Keratinocyte (primary cell): ENCODE results near the gene TMEM52B.

Experiments used
- EZH2 ChIP-seq: IDR thresholded peaks from one replicate; pipeline ENCODE4 v1.6.1; 2012; ENCODE audit warnings: inconsistent platforms, mild to moderate bottlenecking, low read length, moderate library complexity
- TF ChIP-seq, protein P1 (sequence below), 3 experiments: IDR thresholded peaks in 1 of 3; conservative IDR thresholded peaks in 1 of 3; optimal IDR thresholded peaks in 1 of 3; 2 replicates in 2 of 3; 3 replicates in 1 of 3; pipeline versions ENCODE3 to v1.5.1; 2011; ENCODE audit warnings: low read length in 3 of 3, mild to moderate bottlenecking in 3 of 3, moderate library complexity in 2 of 3, control low read depth in 1 of 3, inconsistent platforms in 1 of 3; ENCODE audit not compliant: insufficient read depth in 2 of 3; ENCODE audit errors: extremely low read depth in 1 of 3

DNA sequence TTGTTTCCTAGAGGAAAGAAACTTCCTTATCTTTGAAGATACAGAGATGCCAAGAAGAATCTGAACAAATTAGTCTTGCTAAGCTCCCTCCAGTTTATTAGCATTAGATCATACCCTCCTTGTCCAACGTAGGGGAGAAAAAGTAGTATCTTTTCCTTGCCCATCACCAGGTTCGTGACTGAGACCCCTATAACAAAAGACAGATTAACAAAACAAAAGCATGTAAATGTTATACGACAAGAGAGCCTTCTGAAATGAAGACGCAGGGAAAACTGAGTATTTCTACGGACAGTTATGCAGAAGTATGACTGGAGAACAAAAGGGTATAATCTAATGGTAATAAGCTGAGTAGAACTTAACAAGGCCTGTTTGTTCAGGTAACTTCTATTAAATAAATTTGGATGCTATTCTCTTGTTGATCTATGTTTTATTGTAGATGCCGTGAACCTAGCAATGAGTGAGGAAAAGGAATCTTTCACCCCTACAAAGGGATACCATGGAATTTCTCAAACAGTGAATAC, 45.9 kb upstream of the TMEM52B start:
- TF ChIP-seq, protein P1, sequence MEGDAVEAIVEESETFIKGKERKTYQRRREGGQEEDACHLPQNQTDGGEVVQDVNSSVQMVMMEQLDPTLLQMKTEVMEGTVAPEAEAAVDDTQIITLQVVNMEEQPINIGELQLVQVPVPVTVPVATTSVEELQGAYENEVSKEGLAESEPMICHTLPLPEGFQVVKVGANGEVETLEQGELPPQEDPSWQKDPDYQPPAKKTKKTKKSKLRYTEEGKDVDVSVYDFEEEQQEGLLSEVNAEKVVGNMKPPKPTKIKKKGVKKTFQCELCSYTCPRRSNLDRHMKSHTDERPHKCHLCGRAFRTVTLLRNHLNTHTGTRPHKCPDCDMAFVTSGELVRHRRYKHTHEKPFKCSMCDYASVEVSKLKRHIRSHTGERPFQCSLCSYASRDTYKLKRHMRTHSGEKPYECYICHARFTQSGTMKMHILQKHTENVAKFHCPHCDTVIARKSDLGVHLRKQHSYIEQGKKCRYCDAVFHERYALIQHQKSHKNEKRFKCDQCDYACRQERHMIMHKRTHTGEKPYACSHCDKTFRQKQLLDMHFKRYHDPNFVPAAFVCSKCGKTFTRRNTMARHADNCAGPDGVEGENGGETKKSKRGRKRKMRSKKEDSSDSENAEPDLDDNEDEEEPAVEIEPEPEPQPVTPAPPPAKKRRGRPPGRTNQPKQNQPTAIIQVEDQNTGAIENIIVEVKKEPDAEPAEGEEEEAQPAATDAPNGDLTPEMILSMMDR (optimal IDR thresholded peaks at IDR 0.05 in 1 of 3, IDR thresholded peaks at IDR 0.05 in 1 of 3, conservative IDR thresholded peaks at IDR 0.05 in 1 of 3; ENCODE audit: extremely low read depth in 1 of 3, insufficient read depth in 2 of 3, low read length in 3 of 3), result no peak
- no peak for TF ChIP-seq EZH2
